Stimulated activated CD4-positive, alpha-beta T cell treated with anti-CD3 and anti-CD28 coated beads, Interleukin-15, amount 100 ng/mL, for 48 hours (primary cell): ENCODE results near the gene ATP2C1.
"Not testable (repeated sequence)": the region's sequence is repeated elsewhere in the genome, so short reads cannot be mapped to it uniquely, and the experiment has no call there.

Source experiments
- DNase-seq, 2 donors: peaks; one replicate each; pipeline ENCODE4 v3.0.0-alpha.2; 2020; ENCODE audit warnings: low read depth in 2 of 2

Gene ATP2C1, protein sequence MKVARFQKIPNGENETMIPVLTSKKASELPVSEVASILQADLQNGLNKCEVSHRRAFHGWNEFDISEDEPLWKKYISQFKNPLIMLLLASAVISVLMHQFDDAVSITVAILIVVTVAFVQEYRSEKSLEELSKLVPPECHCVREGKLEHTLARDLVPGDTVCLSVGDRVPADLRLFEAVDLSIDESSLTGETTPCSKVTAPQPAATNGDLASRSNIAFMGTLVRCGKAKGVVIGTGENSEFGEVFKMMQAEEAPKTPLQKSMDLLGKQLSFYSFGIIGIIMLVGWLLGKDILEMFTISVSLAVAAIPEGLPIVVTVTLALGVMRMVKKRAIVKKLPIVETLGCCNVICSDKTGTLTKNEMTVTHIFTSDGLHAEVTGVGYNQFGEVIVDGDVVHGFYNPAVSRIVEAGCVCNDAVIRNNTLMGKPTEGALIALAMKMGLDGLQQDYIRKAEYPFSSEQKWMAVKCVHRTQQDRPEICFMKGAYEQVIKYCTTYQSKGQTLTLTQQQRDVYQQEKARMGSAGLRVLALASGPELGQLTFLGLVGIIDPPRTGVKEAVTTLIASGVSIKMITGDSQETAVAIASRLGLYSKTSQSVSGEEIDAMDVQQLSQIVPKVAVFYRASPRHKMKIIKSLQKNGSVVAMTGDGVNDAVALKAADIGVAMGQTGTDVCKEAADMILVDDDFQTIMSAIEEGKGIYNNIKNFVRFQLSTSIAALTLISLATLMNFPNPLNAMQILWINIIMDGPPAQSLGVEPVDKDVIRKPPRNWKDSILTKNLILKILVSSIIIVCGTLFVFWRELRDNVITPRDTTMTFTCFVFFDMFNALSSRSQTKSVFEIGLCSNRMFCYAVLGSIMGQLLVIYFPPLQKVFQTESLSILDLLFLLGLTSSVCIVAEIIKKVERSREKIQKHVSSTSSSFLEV

DNA sequence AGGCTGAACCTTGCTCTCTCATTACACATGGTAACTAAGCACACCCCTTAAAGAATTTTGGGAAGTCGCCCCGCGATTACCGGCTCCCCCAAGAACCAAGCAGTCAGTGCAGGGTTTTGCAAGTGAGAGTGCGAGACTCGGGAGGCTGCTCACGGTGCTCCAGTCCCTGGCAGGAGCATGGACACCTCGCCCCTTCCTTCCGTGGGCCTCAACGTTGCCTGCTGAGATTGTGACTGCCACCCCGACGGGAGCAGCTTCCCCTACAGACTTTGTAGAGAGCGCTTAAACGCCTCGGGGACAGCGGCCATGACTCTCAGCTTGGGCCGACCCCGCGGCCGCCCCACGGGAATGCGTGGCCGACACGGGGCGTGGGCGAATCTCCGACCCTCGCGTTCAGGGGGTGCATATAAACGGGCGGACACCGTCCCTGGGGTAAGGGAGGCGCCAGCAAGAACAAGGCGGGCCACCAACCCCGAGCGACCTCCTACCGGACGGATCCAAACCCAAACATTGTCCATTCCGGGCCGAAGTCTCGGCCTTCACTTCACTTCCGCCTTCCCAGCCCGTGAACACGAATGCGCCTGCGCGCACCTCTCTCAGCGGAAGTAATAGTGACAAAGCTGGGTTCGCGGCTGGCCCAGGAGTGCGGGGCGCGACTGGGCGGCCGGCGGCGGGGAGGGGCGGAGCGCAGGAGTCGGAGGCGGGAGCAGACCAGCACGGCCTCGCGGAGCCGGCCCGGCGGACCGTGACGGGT lies at the start of gene ATP2C1:
Gene ATP2C1 (plus strand): TSS at position 709 of the 754 bp plus-strand sequence. CDS start 686 bp downstream, outside the sequence.
- DNase-seq, result peak; percentile 86

DNA sequence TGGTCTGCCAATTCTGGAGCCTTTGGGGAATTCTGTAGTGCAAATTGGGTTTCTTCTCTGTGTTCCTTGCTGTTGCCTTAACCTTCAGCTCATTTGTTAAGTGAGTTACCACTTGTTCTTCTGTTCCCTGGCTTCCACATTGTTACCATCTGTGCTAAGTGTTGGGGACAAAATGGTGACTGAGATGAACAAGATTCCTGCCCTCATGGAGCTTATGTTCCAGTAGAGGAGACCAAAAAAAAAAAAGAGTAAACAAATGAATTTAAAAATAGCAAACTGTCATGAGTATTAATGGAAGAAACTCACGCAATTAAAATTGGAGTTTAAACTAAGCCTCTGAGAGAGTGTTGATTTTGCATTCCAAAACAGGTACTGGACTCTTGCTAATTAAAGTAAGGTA lies 49.4 kb upstream of the ATP2C1 start:
- DNase-seq, result no peak

DNA sequence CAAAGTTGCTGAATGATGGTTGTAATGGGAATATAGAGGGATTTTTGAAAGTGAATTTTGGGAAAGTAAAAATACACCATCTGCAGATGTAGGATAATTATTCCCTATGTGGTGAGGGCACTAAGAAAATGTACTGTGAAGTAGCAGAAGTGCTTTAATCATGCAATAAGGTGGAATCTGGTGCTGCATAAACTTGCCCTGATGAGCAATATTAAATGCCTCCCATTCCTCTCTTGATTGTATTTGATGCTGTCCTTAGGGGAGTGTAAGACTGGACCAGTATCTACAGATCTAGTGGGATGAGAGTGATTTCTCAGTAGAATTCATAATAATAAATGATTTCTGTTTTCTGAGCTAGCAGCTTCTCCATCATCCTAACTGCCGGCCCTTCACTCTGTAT lies 47.7 kb upstream of the ATP2C1 start:
- no peak for DNase-seq

DNA sequence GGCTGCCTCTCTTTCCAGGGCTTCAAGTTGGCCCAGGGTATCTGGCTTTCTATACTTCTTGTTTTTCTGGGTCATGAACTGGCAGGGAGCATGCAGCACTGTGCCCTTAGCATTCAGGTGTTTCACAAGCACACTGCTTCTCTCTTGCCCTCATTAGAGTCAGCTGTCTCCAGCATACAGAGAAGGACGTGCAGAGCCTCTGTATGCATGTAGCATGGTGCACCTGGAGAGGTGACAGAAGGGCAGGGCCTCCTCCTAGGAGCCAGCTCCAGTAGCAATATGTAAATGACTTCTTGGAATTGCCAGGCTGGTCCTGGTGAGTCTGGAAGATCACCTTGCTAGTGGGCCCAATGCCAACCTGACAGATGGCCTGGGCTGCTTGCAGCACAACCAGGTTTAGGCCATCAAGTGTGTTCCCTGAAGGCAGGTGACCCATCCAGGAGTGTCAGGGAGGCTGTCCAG lies 44.8 kb upstream of the ATP2C1 start:
- DNase-seq, result no peak

DNA sequence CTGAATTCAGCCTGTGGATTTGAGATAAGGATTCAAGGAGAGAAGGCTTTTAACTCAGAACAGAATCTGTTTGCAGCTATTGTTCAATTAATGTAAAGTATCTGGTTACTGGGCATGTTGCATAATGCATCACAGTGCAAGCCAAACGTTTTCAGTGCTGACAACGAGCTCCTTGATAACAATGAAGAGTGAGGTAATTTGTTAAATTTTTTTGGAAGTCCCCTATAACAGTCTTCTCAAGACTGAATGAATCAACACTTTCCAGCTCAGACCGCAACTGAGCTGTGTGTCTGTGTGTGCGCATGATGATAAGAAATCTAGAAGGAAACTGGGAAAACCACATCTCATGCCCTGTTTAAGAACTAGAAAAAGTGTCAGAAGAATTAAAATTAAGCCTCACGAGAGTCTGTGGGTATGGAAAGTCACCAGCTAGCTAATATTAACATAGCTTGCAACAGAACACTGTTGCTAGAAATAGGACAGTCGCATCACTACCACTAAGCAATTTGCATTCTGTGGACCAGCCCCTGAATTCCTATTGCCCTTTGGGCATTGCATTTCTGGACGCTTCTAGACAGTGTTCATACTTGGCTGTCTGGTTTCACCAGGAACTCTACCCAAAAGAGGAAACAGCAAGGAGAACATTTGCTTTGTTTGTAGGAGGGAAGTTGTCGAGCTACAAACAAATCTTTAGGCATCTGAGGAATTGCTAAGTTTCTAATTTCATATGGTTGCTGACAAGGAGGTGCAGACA lies 43.7 kb upstream of the ATP2C1 start:
- DNase-seq, result peak; percentile 26 to 31

DNA sequence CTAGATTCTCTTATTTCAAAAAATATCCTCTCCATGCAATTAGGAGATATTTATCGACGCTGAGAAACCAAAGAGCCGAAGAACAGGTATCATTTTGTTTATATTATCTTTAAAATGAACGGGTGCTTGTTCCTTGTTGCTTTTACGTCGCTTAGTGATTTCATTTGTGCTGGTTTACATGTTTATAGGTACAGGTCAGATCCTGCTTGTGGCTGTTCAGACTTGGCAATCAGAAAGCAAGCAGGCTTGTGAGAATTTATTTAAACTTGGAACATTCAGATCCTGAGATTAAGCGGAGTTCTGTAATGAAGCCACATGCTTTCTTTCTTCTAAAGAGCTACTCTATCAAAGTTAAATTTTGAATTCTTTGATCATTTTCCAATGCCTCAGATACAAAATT lies 43.0 kb upstream of the ATP2C1 start:
- no peak for DNase-seq

DNA sequence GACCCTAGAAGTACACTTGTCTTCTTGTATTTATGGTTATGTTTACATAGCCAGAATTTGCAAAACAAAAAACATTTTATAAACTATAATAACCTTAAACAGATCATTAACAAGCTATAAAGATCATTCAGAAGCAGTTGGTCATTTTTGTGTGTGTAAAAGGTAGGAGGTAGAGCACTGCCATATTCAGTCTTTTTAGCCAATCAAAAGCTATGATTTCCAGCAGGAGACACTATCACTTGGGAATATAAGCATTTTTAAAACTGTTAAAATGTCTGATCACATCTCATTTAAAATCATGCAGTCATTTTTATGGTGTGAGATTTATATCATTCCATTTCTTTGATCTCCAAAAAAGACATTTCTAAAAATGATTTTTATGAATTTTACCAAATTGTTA lies 42.6 kb upstream of the ATP2C1 start:
- no peak for DNase-seq

DNA sequence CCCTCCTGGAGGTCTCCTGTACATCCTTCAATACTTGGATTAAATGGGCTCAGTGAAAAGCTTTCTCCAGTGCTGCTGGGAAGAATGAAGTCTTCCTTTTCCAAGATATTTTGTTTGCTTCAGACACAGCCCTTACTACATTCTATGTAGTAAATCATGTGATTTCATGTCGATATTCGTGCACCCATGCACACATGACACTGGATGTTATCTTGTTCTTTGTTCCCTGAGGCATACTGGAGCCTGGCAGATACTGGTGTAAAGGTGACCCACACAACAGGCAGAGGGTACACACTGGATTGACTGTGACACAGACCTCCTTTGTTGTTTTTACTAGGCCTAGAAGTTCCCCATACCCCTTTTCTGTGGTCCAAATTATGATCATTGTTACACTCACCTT lies 40.3 kb upstream of the ATP2C1 start:
- DNase-seq, result no peak

DNA sequence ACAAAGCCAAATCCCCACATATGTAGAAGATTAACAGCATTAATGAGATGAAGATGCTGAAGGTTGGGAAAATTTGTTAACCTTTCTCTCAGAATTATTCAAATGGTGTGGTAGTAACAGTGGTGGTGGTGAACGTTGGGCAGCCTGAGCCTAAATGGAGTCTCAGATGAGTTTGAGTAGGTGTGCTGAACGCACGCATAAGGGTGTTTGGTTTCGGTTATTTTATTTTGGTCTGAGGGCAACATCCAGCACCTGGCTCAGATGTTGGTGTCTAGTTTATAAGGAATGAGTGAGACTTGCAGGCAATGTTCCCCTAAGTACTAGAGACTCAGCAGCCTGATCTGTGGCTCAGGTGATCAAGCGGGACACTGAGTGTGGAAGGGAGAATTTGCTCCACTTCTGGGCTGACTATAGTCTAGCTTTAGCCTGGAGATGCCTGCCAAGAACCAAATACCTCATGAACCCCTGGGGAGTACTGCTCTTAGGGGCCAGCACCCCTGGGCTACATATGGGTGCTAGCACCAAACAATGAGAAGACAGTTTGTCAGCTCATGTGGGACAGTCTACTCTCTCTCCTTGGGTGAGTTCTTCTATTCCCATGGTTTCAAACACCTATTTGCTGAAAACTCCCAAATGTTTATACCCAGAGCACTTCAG lies 39.5 kb upstream of the ATP2C1 start:
- DNase-seq, result no peak

DNA sequence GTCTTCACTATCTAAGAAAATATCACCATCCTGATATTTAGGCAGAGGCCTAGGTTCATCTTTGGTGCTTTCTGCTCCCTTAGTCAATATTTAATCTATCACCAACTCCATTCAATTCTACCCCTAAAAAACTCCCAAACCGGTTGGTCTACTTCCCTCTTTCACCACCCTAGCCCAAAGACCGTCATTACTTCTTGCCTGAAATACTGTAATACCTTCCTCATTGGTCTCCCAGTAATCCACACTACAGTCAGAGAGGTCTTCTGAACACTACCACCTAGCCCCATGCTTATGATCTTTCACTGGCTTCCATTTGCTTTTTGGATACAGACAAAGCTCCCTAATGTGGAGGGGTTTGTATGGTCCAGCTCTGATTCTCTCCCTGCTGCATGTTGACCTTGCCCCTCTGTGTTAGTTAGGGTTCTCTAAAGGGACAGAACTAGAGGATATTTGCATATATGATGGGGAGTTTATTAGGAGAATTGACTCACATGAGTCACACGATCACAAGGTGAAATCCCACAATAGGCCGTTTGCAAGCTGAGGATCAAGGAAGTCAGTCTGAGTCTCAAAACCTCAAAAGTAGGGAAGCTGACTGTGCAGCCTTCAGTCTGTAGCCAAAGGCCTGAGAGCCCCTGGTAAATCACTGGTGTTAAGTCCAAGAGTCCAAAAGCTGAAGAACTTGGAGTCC lies 36.4 kb upstream of the ATP2C1 start:
- no peak for DNase-seq

DNA sequence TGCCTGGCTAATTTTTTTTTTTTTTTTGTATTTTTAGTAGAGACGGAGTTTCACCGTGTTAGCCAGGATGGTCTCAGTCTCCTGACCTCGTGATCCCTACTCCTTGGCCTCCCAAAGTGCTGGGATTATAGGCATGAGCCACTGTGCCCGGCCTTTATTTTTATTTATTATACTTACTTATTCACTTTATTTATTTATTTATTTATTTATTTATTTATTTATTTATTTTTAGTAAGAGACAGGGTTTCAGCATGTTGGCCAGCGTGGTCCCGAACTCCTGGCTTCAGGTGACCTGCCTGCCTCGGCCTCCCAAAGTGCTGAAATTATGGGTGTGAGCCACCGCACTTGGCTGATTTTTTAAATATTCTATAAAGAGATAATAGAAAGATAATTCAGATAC lies 31.8 kb upstream of the ATP2C1 start:
- DNase-seq, result not testable (repeated sequence)

DNA sequence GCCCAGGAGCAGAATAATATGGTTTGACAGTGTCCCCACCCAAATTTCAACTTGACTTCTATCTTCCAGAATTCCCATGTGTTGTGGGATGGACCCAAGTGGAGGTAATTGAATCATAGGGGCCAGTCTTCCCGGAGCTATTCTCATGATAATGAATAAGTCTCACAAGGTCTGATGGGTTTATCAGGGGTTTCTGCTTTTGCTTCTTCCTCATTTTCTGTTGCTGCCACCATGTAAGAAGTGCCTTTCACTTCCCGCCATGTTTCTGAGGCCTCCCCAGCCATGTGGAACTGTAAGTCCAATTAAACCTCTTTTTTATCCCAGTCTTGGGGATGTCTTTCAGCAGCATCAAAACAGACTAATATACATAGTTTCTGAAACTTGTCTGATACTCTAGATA lies 28.4 kb upstream of the ATP2C1 start:
- DNase-seq, result no peak

DNA sequence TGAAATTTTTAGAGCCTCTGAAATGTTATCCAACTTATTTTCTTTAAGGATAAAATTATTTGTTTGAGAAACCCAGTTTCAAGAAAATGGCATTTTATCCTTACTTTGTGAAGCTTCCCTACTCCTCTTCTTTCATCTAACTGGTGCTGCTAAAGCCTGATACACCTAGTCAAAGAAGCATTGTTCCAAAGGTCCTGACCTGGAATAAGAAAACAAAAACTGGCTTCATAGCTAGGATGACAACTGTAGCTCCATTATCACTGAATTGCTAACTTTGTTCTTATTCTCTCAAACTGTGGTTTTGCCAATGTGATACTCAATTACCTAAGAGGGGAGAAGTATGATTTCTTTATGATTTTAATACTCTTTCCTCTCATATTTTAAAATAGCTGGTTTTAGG lies 27.6 kb upstream of the ATP2C1 start:
- no peak for DNase-seq

DNA sequence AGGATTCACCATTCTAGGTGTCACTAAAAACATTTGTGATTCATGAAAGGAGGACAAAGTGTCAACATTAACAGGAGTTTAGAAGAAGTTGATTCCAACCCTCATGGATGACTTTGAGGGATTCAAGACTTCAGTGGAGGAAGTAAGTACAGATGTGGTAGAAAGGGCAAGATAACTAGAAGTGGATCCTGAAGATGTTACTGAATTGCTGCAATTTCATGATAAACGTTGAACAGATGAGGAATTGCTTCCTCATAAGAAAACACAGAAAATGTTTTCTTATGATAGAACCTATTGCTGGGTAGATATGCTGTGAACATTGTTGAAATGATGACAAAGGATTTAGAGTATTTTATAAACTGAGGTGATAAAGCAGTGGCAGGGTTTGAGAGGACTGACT lies 23.5 kb upstream of the ATP2C1 start:
- DNase-seq, result no peak

DNA sequence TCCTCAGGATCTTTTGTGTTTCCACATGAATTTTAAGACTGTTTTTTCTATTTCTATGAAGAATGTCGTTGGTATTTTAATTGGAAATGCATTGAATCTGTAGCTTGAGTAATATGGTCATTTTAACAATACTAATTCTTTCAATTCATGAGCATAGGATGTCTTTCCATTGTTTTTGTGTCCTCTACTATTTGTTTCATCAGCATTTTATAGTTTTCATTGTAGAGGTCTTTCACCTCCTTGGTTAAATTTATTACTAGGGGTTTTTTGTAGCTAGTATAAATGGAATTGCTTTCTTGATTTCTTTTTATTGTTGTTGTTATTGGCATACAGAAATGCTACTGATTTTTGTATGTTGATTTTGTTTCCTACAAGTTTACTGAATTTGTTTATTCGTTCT lies 17.3 kb upstream of the ATP2C1 start:
- DNase-seq, result no peak

DNA sequence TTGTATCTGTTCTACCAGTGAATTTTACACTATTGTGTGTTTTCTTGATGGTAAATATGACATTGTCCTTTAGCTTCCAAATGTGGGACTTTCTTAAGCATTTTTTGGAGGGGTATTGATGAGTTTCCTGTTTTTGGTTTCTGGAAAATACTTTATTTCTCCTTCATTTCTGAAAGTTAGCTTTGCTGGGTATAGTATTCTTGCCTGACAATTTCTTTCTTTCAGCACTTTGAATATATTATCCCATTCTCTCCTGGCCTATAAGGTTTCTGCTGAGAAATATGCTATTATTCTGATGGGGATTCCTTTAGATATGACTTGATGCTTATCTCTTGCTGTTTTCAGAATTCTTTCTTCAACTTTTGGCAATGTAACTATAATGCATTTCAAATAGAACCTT lies 15.4 kb upstream of the ATP2C1 start:
- no peak for DNase-seq

DNA sequence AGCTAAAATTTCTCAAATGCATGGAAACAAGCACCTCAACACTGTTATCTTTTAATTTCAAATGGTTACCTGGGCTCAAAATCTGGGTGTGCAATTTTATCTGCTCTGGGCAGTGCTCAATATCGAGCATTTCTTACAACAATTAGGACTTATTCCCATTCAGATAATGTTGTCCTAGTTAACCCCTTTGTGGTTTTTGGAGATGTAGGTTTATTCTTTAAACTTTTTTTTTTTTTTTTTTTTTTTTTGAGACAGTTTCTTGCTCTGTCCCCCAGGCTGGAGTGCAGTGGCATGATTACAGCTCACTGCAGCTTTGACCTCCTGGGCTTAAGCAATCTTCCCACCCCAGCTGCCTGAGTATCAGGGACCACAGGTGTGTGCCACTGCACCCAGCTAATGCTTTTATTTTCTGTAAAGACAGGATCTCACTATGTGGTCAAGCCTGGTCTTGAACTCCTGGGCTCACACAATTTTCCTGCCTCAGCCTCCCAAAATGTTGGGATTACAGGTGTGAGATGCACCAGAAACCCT lies 4.4 kb upstream of the ATP2C1 start:
- DNase-seq, result no peak

DNA sequence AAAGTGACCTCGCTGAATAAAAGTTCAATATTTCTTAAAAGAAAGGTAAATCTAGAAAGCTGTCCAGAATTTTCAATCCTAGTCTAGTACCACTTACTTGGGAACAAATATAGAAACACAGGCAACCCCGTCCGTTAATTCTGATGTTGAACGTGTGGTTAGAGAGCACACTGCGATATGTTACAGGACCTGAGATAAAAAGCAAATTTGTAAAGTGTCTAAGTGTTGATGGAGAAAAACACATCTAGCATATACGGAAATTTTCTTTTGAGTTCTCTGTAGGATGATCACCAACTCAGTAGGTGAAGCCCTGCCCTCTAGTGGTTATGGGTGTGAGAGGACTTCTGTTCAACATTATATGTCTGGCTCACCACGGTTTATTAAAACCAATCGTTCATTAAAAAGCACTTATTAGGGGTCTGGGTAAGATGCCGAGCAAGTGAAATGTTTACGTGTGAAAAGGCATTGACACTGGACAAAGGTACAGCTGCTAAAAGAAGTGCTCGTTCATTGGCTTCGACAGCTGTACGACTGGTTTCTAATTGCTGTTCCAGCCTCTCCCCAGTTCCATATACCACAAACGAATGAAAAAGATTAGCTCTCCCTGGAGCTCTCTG lies 1.0 kb upstream of the ATP2C1 start:
- DNase-seq, result peak; percentile 29 to 58
